Ovary (tissue), 9 donors: ENCODE measurements around the gene KCNMA1. TPM values are rescaled to one million over a fixed set of nuclear protein-coding genes. Genes with fewer than 3 reads are reported as not detected.

Source experiments
- DNase-seq, 5 donors: peaks; one replicate each; pipeline ENCODE4 v3.0.0-alpha.2; 2019 to 2020
- H3K27ac ChIP-seq, 2 donors: fragments of 200-600 bp; one replicate each; pipeline versions ENCODE4 v1.5.1 to v1.8.0; 2019 to 2022
- H3K27me3 ChIP-seq: fragments of 200-600 bp; one replicate; pipeline ENCODE4 v1.8.0; 2022
- H3K36me3 ChIP-seq: fragments of 200-600 bp; sonication (generic); one replicate; pipeline ENCODE4 v1.5.1; 2019
- H3K4me1 ChIP-seq: one replicate; pipeline ENCODE4 v1.8.1; 2013; ENCODE audit warnings: mild to moderate bottlenecking, moderate library complexity; ENCODE audit not compliant: insufficient read depth
- H3K4me3 ChIP-seq: fragments of 200-600 bp; sonication (generic); one replicate; pipeline ENCODE4 v1.5.1; 2017
- H3K9me3 ChIP-seq, 2 donors: fragments of 200-600 bp in 1 of 2; sonication (generic) in 1 of 2; one replicate each; pipeline versions ENCODE4 v1.5.1 to v1.8.1; 2013 to 2019; ENCODE audit warnings: mild to moderate bottlenecking in 1 of 2, moderate library complexity in 1 of 2
- EP300 ChIP-seq: sonication (generic); formaldehyde crosslinking; IDR thresholded peaks from one replicate; pipeline ENCODE4 v1.6.1; 2017; ENCODE audit warnings: antibody characterized with exemption
- POLR2A ChIP-seq: fragments of 450-650 bp; IDR thresholded peaks from one replicate; pipeline ENCODE4 v1.6.1; 2017; ENCODE audit warnings: antibody characterized with exemption, mild to moderate bottlenecking, moderate library complexity
- WGBS, 3 donors: extraction: QIAGEN DNeasy Blood & Tissue Kit in 1 of 3; methylation state at CpG; one replicate each; pipeline versions ENCODE4 v1.1.5 to v1.1.7; 2013 to 2017; 5-methylcytosine and 5-hydroxymethylcytosine counted together
- intact Hi-C, 4 donors: fragments of 100-400 bp; cut with DNase I; formaldehyde crosslinking; loops; one replicate each; pipeline versions ENCODE4 v1.11.0 to v1.15.1; 2022 to 2023
- polyA plus RNA-seq, 2 donors: library from polyadenylated mRNA; stranded (reverse); fragments of 200-250 nt in 1 of 2; fragments of 350-450 nt in 1 of 2; fragmentation: Illumina TruSeq in 1 of 2; extraction: RNeasy Lipid Tissue Mini Kit (QIAGEN cat#74804) in 1 of 2; gene quantifications; one replicate each; pipeline ENCODE4 v1.2.3, GENCODE V29; 2013 to 2014
- total RNA-seq, 7 donors: library from RNA; depleted of rRNA in 2 of 7; stranded (reverse); fragments of >200 nt in 2 of 7; fragmentation: NEBNext Ultra II Directional in 3 of 7; extraction: Animal tissue kit (Norgen Biotek cat#: 25700) in 3 of 7; gene quantifications; one replicate each; pipeline versions ENCODE4 v1.1.0 to v1.2.4, GENCODE V29; 2016 to 2023
- TF ChIP-seq, protein P1 (sequence below), 3 donors: fragments of 450-650 bp in 2 of 3; fragments of 200-600 bp in 1 of 3; IDR thresholded peaks; one replicate each; pipeline versions ENCODE4 v1.5.1 to v1.8.0; 2016 to 2022; ENCODE audit warnings: antibody characterized with exemption in 3 of 3, mild to moderate bottlenecking in 1 of 3
- donor health status: DM: no; HTN: no; CAD: no; lungs with moderate emphysema.
- donor health status: DM: no; HTN: no; CAD: no.
- donor health status: Bipolar disorder and iron deficiency.
- donor health status: DM: yes; HTN: yes; CAD: no.
- donor health status: DM: no; HTN: no; CAD: no.
- donor health status: DM: yes; HTN: yes; CAD: no.

The KCNMA1 gene
- total and polyA plus RNA-seq, 9 donors: 7.0 to 83.8 (median 25.1) TPM

DNA sequence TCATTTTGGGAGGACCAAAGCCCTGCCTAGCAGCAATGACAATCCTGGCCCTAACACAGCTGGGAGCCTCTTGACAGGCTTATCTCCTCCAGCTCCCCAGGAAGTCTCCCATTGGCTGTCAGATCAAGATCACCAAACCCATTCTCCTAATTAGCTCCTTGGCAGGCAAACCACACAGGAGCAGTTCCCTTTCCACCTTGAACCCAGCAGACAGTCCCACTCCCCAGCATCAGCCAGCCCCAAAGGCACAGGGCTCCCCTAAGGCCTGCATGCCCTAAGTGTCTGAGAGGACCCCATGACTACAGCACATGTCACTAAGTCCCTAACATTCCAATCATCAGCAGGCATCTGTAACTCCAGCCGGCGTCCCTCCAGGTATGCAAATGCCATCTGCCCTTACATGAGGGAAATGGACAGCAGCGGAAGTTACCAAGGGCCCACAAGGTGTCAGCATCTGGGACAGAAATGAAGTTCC is 348.5 kb downstream of the KCNMA1 start:
- intact Hi-C loops: no loop called here
- Histone ChIP-seq H3K27ac (no peak overlapping the region), H3K9me3 (no peaks in the 10 kb centered on the region), H3K27me3 (no peaks in the 10 kb centered on the region), H3K4me1 (peaks cover 6% of the 10 kb centered on the region), H3K4me3 (no peak overlapping the region), H3K36me3 (no peaks in the 10 kb centered on the region)
- TF ChIP-seq, protein P1, sequence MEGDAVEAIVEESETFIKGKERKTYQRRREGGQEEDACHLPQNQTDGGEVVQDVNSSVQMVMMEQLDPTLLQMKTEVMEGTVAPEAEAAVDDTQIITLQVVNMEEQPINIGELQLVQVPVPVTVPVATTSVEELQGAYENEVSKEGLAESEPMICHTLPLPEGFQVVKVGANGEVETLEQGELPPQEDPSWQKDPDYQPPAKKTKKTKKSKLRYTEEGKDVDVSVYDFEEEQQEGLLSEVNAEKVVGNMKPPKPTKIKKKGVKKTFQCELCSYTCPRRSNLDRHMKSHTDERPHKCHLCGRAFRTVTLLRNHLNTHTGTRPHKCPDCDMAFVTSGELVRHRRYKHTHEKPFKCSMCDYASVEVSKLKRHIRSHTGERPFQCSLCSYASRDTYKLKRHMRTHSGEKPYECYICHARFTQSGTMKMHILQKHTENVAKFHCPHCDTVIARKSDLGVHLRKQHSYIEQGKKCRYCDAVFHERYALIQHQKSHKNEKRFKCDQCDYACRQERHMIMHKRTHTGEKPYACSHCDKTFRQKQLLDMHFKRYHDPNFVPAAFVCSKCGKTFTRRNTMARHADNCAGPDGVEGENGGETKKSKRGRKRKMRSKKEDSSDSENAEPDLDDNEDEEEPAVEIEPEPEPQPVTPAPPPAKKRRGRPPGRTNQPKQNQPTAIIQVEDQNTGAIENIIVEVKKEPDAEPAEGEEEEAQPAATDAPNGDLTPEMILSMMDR (IDR thresholded peaks at IDR 0.05): no peak
- TF ChIP-seq EP300 (no peak), POLR2A (no peak)
- no peak for DNase-seq
- WGBS, 3 donors: 88 to 89% (median 88%) methylated on average over 3 of the region's 3 CpGs

DNA sequence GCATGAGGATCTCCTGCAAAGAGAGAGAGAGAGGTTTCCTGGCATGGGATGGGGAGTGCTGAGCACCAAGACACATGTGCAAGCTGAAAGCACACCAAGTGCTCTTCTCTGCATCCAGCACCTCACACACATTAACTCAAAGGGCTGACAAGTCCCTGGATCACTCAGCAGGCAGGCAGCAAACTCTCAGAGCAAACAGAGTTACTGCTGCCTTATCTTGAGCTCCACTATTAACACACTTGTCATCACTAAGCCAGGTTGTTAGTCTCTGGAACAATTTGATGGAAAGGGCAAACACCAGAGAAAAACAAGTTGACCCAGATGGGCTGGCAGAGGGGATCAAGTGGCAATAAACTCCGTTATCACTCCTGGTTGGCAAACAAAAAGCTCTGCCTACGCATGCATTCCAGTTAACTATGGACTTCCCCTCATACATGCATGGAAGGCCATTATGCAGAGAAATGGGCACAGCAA is 349.9 kb downstream of the KCNMA1 start:
- Histone ChIP-seq H3K27me3 (no peaks in the 10 kb centered on the region), H3K4me3 (no peak overlapping the region), H3K9me3 (no peaks in the 10 kb centered on the region), H3K4me1 (peaks cover 6% of the 10 kb centered on the region), H3K36me3 (no peaks in the 10 kb centered on the region), H3K27ac (no peak overlapping the region)
- 48 to 66% (median 52%) methylated on average over 2 of the region's 2 CpGs for WGBS, 3 donors
- intact Hi-C loops: no loop called here
- no peak for DNase-seq
- TF ChIP-seq, protein P1 (IDR thresholded peaks at IDR 0.05): no peak

DNA sequence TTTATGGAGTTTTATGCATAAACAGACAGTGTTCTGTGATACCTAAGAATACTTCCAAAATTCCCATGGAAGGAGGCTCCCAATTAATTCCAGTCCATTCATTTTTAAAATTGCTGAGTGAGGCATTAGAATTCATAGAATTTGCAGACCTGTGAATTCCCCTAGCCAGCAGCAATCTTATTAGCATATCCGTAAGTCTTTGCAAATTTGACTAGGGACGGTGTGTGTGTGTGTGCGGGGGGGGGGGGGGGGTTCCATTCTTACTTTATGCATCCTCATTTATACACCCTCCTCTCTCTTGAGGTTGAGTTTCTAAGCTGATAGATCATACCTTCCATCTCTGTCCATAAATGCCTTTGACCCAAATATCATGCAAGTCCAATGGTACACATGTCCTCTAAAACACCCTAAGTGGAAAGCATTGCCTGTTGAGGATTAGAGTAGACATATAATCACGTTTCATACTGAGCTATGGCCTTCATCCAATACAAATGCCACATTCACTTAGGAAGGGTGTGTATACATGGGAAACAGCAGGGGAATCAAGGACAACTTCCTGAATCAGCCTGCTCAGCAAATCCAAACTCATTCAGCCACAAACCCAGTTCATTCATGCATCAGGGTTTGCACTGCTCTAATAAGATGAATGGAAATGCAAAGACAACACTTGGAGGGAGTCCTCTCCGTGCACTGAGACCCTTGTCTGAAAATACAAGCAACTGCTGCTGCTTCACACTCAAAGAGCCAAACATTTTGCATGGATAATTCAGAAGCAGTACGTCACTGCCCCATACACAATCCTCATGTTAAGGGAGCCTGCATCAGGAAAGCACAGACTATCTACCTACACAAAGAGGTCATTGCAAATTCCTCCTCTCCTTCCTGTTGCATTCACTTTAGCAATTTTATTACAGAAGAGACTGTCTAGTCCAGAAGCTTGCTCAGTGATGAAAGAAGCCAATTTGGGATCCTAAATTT is 350.8 kb downstream of the KCNMA1 start:
- intact Hi-C loops: no loop called here
- WGBS, 3 donors: 62 to 74% (median 67%) methylated on average over 5 to 6 of the region's 6 CpGs
- no peak overlapping the region for H3K27ac ChIP-seq

DNA sequence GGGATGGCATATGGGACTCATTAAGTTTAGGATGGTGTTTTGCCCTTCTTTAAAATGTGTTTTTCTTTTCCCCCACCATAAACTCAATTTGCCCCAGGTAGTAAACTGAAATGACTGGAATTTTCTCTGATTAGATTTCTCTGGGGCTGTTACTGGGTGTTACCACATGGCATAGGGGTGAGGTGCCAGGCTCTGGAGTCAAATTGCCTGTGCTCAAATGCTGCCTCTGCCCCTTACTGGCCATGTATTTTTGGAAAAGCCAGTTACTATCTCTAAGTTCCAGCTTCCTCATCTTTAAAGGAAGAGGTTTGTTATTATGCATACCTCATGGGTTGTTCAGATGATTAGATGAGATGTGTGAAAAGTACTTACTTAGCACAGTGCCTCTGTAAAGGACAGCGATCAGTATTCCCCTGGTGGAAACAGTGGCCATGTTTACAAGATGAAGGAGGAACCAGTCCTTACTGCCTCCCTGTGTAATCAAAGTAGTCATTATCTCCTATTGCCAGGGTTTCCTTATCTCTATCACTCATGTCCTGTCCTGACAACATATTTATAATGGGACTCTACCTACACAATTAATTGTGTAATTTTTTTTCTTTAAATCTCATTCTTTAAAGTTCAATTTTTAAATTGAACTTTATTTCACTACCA is 352.0 kb downstream of the KCNMA1 start:
- Histone ChIP-seq H3K9me3 (no peaks in the 10 kb centered on the region), H3K4me3 (no peak overlapping the region), H3K27ac (no peak overlapping the region), H3K27me3 (no peaks in the 10 kb centered on the region), H3K4me1 (peaks cover 6% of the 10 kb centered on the region), H3K36me3 (no peaks in the 10 kb centered on the region)
- TF ChIP-seq, protein P1 (IDR thresholded peaks at IDR 0.05): no peak
- TF ChIP-seq EP300 (no peak), POLR2A (no peak)
- WGBS, 3 donors: 72 to 77% (median 76%) methylated on average over 1 of the region's 1 CpG
- intact Hi-C loops: no loop called here
- no peak for DNase-seq

More for the DNA sequence above, 350.8 kb downstream of the KCNMA1 start:
- TF ChIP-seq, protein P1 (IDR thresholded peaks at IDR 0.05): no peak
- no peak for TF ChIP-seq POLR2A
- Histone ChIP-seq H3K27me3 (no peaks in the 10 kb centered on the region), H3K4me1 (peaks cover 6% of the 10 kb centered on the region), H3K36me3 (no peaks in the 10 kb centered on the region), H3K9me3 (no peaks in the 10 kb centered on the region), H3K4me3 (no peak overlapping the region)
- no peak for DNase-seq
